Prostate gland (tissue), 2 donors: ENCODE results near the gene SLC34A3. TPM values are rescaled to one million over a fixed set of nuclear protein-coding genes. Genes with fewer than 3 reads are reported as not detected.

Source experiments
- DNase-seq: peaks from one replicate; pipeline ENCODE4 v3.0.0-alpha.2; 2019; ENCODE audit warnings: low spot score
- H3K27ac ChIP-seq, 2 donors: fragments of 200-600 bp; sonication (generic); 2 replicates each; pipeline ENCODE4 v1.5.1; 2017 to 2019
- H3K27me3 ChIP-seq: fragments of 200-600 bp; sonication (generic); replicated peaks from 2 replicates; pipeline ENCODE4 v1.5.1; 2019; ENCODE audit not compliant: insufficient read depth
- H3K36me3 ChIP-seq, 2 donors: fragments of 200-600 bp; sonication (generic); 1 replicate in 1 of 2; 2 replicates in 1 of 2; pipeline versions ENCODE4 v1.5.1 to v1.8.1; 2017 to 2019
- H3K4me1 ChIP-seq: fragments of 200-600 bp; sonication (generic); replicated peaks from 2 replicates; pipeline ENCODE4 v1.5.1; 2019
- H3K4me3 ChIP-seq, 2 donors: fragments of 200-600 bp; sonication (generic); 2 replicates each; pipeline ENCODE4 v1.5.1; 2017 to 2019
- H3K9me3 ChIP-seq: fragments of 200-600 bp; sonication (generic); 2 replicates; pipeline ENCODE4 v1.5.1; 2017
- POLR2A ChIP-seq: fragments of 450-650 bp; IDR thresholded peaks from one replicate; pipeline ENCODE4 v1.6.1; 2016; ENCODE audit warnings: antibody characterized with exemption, mild to moderate bottlenecking
- POLR2AphosphoS5 ChIP-seq: sonication (generic); formaldehyde crosslinking; IDR thresholded peaks from one replicate; pipeline ENCODE4 v1.6.1; 2017; ENCODE audit warnings: antibody characterized with exemption
- WGBS: methylation state at CpG from one replicate; pipeline ENCODE4 v1.1.5; 2018; 5-methylcytosine and 5-hydroxymethylcytosine counted together
- intact Hi-C: fragments of 100-400 bp; cut with DNase I; formaldehyde crosslinking; loops from one replicate; pipeline ENCODE4 v1.14.2; 2022
- total RNA-seq, 2 donors: library from RNA; depleted of rRNA; stranded (reverse); fragments of >200 nt; gene quantifications; one replicate each; pipeline ENCODE4 v1.1.0, GENCODE V29; 2016
- TF ChIP-seq, protein P1 (sequence below), 4 experiments: fragments of 200-600 bp in 2 of 4; fragments of 450-650 bp in 2 of 4; sonication (generic) in 2 of 4; IDR thresholded peaks; 1 replicate in 3 of 4; 2 replicates in 1 of 4; pipeline ENCODE4 v1.5.1; 2016 to 2019; ENCODE audit warnings: antibody characterized with exemption in 4 of 4, mild to moderate bottlenecking in 2 of 4, moderate library complexity in 2 of 4

Gene SLC34A3
- total RNA-seq, 2 donors from 2014 or later, result 0.57 TPM; not detected in 1

- TF ChIP-seq POLR2AphosphoS5 (no peak), POLR2A (no peak)
- TF ChIP-seq, protein P1, sequence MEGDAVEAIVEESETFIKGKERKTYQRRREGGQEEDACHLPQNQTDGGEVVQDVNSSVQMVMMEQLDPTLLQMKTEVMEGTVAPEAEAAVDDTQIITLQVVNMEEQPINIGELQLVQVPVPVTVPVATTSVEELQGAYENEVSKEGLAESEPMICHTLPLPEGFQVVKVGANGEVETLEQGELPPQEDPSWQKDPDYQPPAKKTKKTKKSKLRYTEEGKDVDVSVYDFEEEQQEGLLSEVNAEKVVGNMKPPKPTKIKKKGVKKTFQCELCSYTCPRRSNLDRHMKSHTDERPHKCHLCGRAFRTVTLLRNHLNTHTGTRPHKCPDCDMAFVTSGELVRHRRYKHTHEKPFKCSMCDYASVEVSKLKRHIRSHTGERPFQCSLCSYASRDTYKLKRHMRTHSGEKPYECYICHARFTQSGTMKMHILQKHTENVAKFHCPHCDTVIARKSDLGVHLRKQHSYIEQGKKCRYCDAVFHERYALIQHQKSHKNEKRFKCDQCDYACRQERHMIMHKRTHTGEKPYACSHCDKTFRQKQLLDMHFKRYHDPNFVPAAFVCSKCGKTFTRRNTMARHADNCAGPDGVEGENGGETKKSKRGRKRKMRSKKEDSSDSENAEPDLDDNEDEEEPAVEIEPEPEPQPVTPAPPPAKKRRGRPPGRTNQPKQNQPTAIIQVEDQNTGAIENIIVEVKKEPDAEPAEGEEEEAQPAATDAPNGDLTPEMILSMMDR (IDR thresholded peaks at IDR 0.05), result no peak
- intact Hi-C loops, result no loop called here
- 77% methylated on average over 15 of the region's 15 CpGs for WGBS
- H3K4me3 ChIP-seq, result no peak overlapping the region
- DNase-seq, result no peak
- H3K27me3 ChIP-seq, result no peaks in the 10 kb centered on the region
- H3K9me3 ChIP-seq, result no peaks in the 10 kb centered on the region
- peaks cover 9% of the 10 kb centered on the region for H3K4me1 ChIP-seq
- H3K36me3 ChIP-seq, result peaks cover 0 to 11% of the 10 kb centered on the region in 2 donors
- no peak overlapping the region for H3K27ac ChIP-seq
Observed at GRCh38 chr9:137243626-137244485, 13.2 kb downstream of the SLC34A3 start.

DNA sequence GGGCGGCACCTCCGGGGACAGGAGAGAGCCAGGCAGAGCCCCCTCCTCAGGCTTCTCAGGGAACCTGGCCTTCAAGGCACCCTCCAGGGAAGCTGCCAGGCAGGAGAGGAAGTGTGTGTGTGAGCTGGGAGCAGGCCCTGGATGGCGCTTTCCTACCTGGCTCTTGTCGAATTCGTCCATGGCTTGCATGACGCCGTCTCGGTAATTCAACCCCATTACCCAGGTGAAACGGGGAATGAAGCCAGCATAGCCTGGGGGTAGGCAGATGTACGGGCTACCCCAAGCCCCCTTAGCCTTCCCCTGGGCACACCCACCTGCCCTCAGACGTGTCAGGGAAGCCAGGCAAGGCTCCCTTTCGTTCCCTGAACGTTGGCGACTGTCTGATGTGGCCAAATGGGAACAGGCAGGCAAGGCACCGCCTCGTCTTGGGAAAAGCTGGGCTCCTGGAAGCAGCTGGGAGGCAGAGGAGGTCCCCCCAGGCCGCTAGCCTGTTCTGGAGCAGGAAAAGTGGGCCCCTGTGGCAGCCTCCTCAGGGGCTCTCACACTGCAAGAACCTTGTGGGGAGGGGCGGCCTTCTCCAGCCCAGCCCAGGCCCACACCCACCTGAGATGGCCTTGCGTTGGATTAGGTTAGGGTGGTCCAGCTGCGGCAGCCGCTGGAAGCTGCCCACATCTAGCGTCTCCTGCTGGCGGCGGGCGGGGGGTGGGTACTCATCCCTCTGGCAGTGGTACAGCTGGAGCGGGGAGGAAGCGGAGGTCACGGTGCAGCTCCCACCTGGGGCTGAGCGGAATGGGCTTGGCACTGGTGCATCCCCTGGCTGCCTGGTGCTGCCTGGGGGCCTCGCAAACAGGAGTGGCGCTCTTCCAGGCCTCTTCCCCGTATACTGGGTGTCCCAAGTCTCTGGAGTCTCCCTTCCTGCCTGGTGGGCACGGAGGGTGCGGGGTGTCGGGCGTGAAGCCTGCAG, 14.1 kb downstream of the SLC34A3 start:
- intact Hi-C loops, result no loop called here
- Histone ChIP-seq H3K36me3 (peaks cover 0 to 11% of the 10 kb centered on the region in 2 donors), H3K4me1 (peaks cover 7% of the 10 kb centered on the region), H3K27me3 (no peaks in the 10 kb centered on the region), H3K9me3 (no peaks in the 10 kb centered on the region), H3K27ac (no peak overlapping the region), H3K4me3 (no peak overlapping the region)
- TF ChIP-seq POLR2AphosphoS5 (no peak), POLR2A (no peak)
- TF ChIP-seq, protein P1 (IDR thresholded peaks at IDR 0.05), result no peak
- WGBS, result 42% methylated on average over 32 of the region's 36 CpGs
- DNase-seq, result no peak

- peaks cover 6% of the 10 kb centered on the region for H3K4me1 ChIP-seq
- 81% methylated on average over 25 of the region's 25 CpGs for WGBS
- H3K4me3 ChIP-seq, result no peak overlapping the region
- H3K27me3 ChIP-seq, result no peaks in the 10 kb centered on the region
- no peak for DNase-seq
- no peak overlapping the region for H3K27ac ChIP-seq
- peaks cover 0 to 11% of the 10 kb centered on the region in 2 donors for H3K36me3 ChIP-seq
- intact Hi-C loops, result no loop called here
- H3K9me3 ChIP-seq, result no peaks in the 10 kb centered on the region
- TF ChIP-seq POLR2A (no peak), POLR2AphosphoS5 (no peak)
- TF ChIP-seq, protein P1 (IDR thresholded peaks at IDR 0.05), result no peak
Observed at GRCh38 chr9:137245450-137246421, 15.0 kb downstream of the SLC34A3 start.

GRCh38 chr9:137247135-137247915, 16.6 kb downstream of the SLC34A3 start:
- H3K4me1 ChIP-seq, result peaks cover 6% of the 10 kb centered on the region
- H3K4me3 ChIP-seq, result no peak overlapping the region
- TF ChIP-seq, protein P1 (IDR thresholded peaks at IDR 0.05), result no peak
- TF ChIP-seq POLR2A, result no peak
- no peak for TF ChIP-seq POLR2AphosphoS5
- no peaks in the 10 kb centered on the region for H3K9me3 ChIP-seq
- no peak overlapping the region for H3K27ac ChIP-seq
- no peak for DNase-seq
- H3K36me3 ChIP-seq, result peaks cover 0 to 11% of the 10 kb centered on the region in 2 donors
- WGBS, result 58% methylated on average over 20 of the region's 20 CpGs
- intact Hi-C loops, result no loop called here
- H3K27me3 ChIP-seq, result no peaks in the 10 kb centered on the region
